Measurements from ENCODE around the gene MTX1. TPM values are rescaled to one million over a fixed set of nuclear protein-coding genes. Genes with fewer than 3 reads are reported as not detected.

The MTX1 gene
- polyA plus RNA-seq, 1 donor (not counting 4 experiments of a cell fraction or from before 2014, with no cell fraction given) = 43.4 TPM

GRCh38 chr1:155254228-155254713 is 45.8 kb downstream of the MTX1 start:
- peak overlapping the region; percentile 77 for H3K9ac ChIP-seq (ENCODE audit: control insufficient read depth, extremely low read depth, insufficient read depth, low read length)
- no peaks in the 10 kb centered on the region for H4K20me1 ChIP-seq (ENCODE audit: control insufficient read depth, extremely low read depth, insufficient read depth, low read length)
- H3K36me3 ChIP-seq (ENCODE audit: control insufficient read depth in 2 of 2, extremely low read depth in 1 of 2, insufficient read depth in 2 of 2, low read length in 2 of 2) = peaks cover 7 to 14% of the 10 kb centered on the region in 2 experiments
- H3K4me2 ChIP-seq (ENCODE audit: control insufficient read depth, extremely low read depth, insufficient read depth, low read depth, low read length) = peak overlapping the region; percentile 94
- H3K27me3 ChIP-seq (ENCODE audit: control insufficient read depth, extremely low read depth, insufficient read depth, low read length) = no peaks in the 10 kb centered on the region
- no peaks in the 10 kb centered on the region for H3K9me1 ChIP-seq (ENCODE audit: control insufficient read depth, extremely low read depth, insufficient read depth, low read length)
- no peak for TF ChIP-seq EZH2 (IDR thresholded peaks at IDR 0.05; ENCODE audit: low read length)
- TF ChIP-seq, protein P1, sequence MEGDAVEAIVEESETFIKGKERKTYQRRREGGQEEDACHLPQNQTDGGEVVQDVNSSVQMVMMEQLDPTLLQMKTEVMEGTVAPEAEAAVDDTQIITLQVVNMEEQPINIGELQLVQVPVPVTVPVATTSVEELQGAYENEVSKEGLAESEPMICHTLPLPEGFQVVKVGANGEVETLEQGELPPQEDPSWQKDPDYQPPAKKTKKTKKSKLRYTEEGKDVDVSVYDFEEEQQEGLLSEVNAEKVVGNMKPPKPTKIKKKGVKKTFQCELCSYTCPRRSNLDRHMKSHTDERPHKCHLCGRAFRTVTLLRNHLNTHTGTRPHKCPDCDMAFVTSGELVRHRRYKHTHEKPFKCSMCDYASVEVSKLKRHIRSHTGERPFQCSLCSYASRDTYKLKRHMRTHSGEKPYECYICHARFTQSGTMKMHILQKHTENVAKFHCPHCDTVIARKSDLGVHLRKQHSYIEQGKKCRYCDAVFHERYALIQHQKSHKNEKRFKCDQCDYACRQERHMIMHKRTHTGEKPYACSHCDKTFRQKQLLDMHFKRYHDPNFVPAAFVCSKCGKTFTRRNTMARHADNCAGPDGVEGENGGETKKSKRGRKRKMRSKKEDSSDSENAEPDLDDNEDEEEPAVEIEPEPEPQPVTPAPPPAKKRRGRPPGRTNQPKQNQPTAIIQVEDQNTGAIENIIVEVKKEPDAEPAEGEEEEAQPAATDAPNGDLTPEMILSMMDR (optimal IDR thresholded peaks at IDR 0.05 in 1 of 3, IDR thresholded peaks at IDR 0.05 in 1 of 3, conservative IDR thresholded peaks at IDR 0.05 in 1 of 3; ENCODE audit: extremely low read depth in 1 of 3, insufficient read depth in 2 of 3, low read length in 3 of 3) = no peak
- H2AFZ ChIP-seq (ENCODE audit: control insufficient read depth, low read length) = peak overlapping the region; percentile 26
- peaks cover 13% of the 10 kb centered on the region for H3K79me2 ChIP-seq (ENCODE audit: control insufficient read depth, insufficient read depth, low read length)
- DNase-seq (ENCODE audit: low read depth, low spot score) (no peak), FAIRE-seq (no peak)
- H3K4me3 ChIP-seq (ENCODE audit: control insufficient read depth in 2 of 3, extremely low read depth in 1 of 3, insufficient read depth in 2 of 3, low read depth in 1 of 3, low read length in 3 of 3) = peak overlapping the region; percentile 77 to 83 (median 81)
- dilution Hi-C loops (cut with MboI; ENCODE audit: extremely low pct_ligation_motif_present, low sequenced_read_pairs) = no loop called here
- no peaks in the 10 kb centered on the region for H3K9me3 ChIP-seq (ENCODE audit: control insufficient read depth, low read depth, low read length)
- no peak overlapping the region for H3K27ac ChIP-seq (ENCODE audit: control insufficient read depth, insufficient read depth, low read length)
- H3K4me1 ChIP-seq (ENCODE audit: control insufficient read depth, extremely low read depth, insufficient read depth, low read length) = peaks cover 19% of the 10 kb centered on the region

DNA sequence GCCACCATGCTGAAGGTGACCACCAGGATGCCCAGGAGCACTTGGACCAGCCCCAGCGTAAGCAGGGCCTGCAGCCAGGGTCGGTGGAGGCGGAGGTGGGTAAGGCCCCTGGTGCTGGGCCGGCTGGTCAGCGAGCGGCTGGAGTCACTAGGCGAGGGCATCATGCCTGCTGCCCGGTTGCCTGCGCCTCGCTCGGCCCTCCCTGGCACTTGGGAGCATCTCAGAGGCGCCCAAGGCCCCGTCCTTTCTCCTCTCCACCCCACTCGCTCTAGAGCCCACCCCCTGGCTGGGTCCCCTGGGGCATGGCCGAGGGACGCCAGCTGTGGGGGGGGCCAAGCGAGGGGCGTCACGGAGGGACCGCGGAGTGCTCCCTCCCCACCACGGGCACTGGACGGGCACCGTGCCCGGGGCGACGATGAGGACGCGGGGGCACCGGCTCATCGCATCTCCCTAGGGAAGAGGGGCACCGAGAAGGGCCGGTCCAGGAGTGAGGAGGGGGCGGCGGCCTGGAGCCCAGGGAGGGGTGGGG is 46.3 kb downstream of the MTX1 start:
- peaks cover 13% of the 10 kb centered on the region for H3K79me2 ChIP-seq (ENCODE audit: control insufficient read depth, insufficient read depth, low read length)
- DNase-seq (ENCODE audit: low read depth, low spot score) (no peak), FAIRE-seq (no peak)
- no peaks in the 10 kb centered on the region for H3K9me1 ChIP-seq (ENCODE audit: control insufficient read depth, extremely low read depth, insufficient read depth, low read length)
- no peak overlapping the region for H3K27ac ChIP-seq (ENCODE audit: control insufficient read depth, insufficient read depth, low read length)
- peak overlapping the region; percentile 77 for H3K9ac ChIP-seq (ENCODE audit: control insufficient read depth, extremely low read depth, insufficient read depth, low read length)
- no peaks in the 10 kb centered on the region for H4K20me1 ChIP-seq (ENCODE audit: control insufficient read depth, extremely low read depth, insufficient read depth, low read length)
- dilution Hi-C loops (cut with MboI; ENCODE audit: extremely low pct_ligation_motif_present, low sequenced_read_pairs) = no loop called here
- H3K4me3 ChIP-seq (ENCODE audit: control insufficient read depth in 2 of 3, extremely low read depth in 1 of 3, insufficient read depth in 2 of 3, low read depth in 1 of 3, low read length in 3 of 3) = peak overlapping the region; percentile 77 to 83 (median 81)
- H3K36me3 ChIP-seq (ENCODE audit: control insufficient read depth in 2 of 2, extremely low read depth in 1 of 2, insufficient read depth in 2 of 2, low read length in 2 of 2) = peaks cover 7 to 17% of the 10 kb centered on the region in 2 experiments
- H3K4me2 ChIP-seq (ENCODE audit: control insufficient read depth, extremely low read depth, insufficient read depth, low read depth, low read length) = peak overlapping the region; percentile 94
- no peaks in the 10 kb centered on the region for H3K9me3 ChIP-seq (ENCODE audit: control insufficient read depth, low read depth, low read length)
- H3K4me1 ChIP-seq (ENCODE audit: control insufficient read depth, extremely low read depth, insufficient read depth, low read length) = peaks cover 19% of the 10 kb centered on the region
- peak overlapping the region; percentile 93 for H2AFZ ChIP-seq (ENCODE audit: control insufficient read depth, low read length)
- no peaks in the 10 kb centered on the region for H3K27me3 ChIP-seq (ENCODE audit: control insufficient read depth, extremely low read depth, insufficient read depth, low read length)
- TF ChIP-seq, protein P1 (optimal IDR thresholded peaks at IDR 0.05 in 1 of 3, IDR thresholded peaks at IDR 0.05 in 1 of 3, conservative IDR thresholded peaks at IDR 0.05 in 1 of 3; ENCODE audit: extremely low read depth in 1 of 3, insufficient read depth in 2 of 3, low read length in 3 of 3) = no peak
- no peak for TF ChIP-seq EZH2 (IDR thresholded peaks at IDR 0.05; ENCODE audit: low read length)

Data from keratinocyte (primary cell).